HG03442 (cell line): Measurements from ENCODE around the gene TMEM74B.

ENCODE experiments used
- ATAC-seq: cut with Tn5 transposase; IDR thresholded peaks from one replicate; pipeline ENCODE4 v1.9.1; 2021; ENCODE audit warnings: mild to moderate bottlenecking, moderate library complexity; ENCODE audit not compliant: unreplicated experiment

Gene TMEM74B

GRCh38 chr20:1183153-1183552 is 1.6 kb downstream of the TMEM74B start:
- no peak for ATAC-seq

- no peak for ATAC-seq
Observed at GRCh38 chr20:1182106-1182505, 2.7 kb downstream of the TMEM74B start.

GRCh38 chr20:1180949-1181348 is 3.8 kb downstream of the TMEM74B start:
- ATAC-seq: no peak

- no peak for ATAC-seq
Observed at GRCh38 chr20:1178623-1179022, 6.2 kb downstream of the TMEM74B start.

- no peak for ATAC-seq
Observed at GRCh38 chr20:1178103-1178502, 6.7 kb downstream of the TMEM74B start.

GRCh38 chr20:1177680-1178079 is 7.1 kb downstream of the TMEM74B start:
- ATAC-seq: no peak

- ATAC-seq: no peak
Observed at GRCh38 chr20:1174787-1175186, 10.0 kb downstream of the TMEM74B start.

GRCh38 chr20:1173698-1174097 is 11.1 kb downstream of the TMEM74B start:
- ATAC-seq: no peak

- no peak for ATAC-seq
Observed at GRCh38 chr20:1171461-1172093, 13.2 kb downstream of the TMEM74B start.

- ATAC-seq: no peak
Observed at GRCh38 chr20:1169224-1169623, 15.6 kb downstream of the TMEM74B start.

- ATAC-seq: no peak
Observed at GRCh38 chr20:1166948-1167720, 17.6 kb downstream of the TMEM74B start.

GRCh38 chr20:1165941-1166340 is 18.8 kb downstream of the TMEM74B start:
- ATAC-seq: no peak

GRCh38 chr20:1165521-1165920 is 19.3 kb downstream of the TMEM74B start:
- no peak for ATAC-seq

- no peak for ATAC-seq
Observed at GRCh38 chr20:1164871-1165270, 19.9 kb downstream of the TMEM74B start.

GRCh38 chr20:1163653-1164052 is 21.1 kb downstream of the TMEM74B start:
- ATAC-seq: no peak

GRCh38 chr20:1163105-1163504 is 21.7 kb downstream of the TMEM74B start:
- ATAC-seq: no peak

GRCh38 chr20:1160991-1161390 is 23.8 kb downstream of the TMEM74B start:
- ATAC-seq: no peak

GRCh38 chr20:1160496-1160895 is 24.3 kb downstream of the TMEM74B start:
- ATAC-seq: no peak

- no peak for ATAC-seq
Observed at GRCh38 chr20:1155342-1155741, 29.4 kb downstream of the TMEM74B start.

GRCh38 chr20:1154691-1155090 is 30.1 kb downstream of the TMEM74B start:
- ATAC-seq: no peak

- ATAC-seq: no peak
Observed at GRCh38 chr20:1154226-1154625, 30.6 kb downstream of the TMEM74B start.

GRCh38 chr20:1150968-1151367 is 33.8 kb downstream of the TMEM74B start:
- ATAC-seq: no peak

- ATAC-seq: no peak
Observed at GRCh38 chr20:1150218-1150617, 34.6 kb downstream of the TMEM74B start.
